DOHH2 (cell line): Measurements from ENCODE around the gene KLHDC9.

ENCODE experiments used
- CTCF ChIP-seq: fragments of 200-600 bp; sonication (generic); IDR thresholded peaks from one replicate; pipeline ENCODE4 v1.5.1; 2014; ENCODE audit warnings: antibody characterized with exemption, mild to moderate bottlenecking, low read depth, low read length; ENCODE audit not compliant: poor library complexity, severe bottlenecking
- EZH2phosphoT487 ChIP-seq: fragments of 200-600 bp; sonication (generic); IDR thresholded peaks from 2 replicates; pipeline ENCODE4 v1.6.1; 2017; ENCODE audit warnings: borderline replicate concordance, mild to moderate bottlenecking, antibody characterized with exemption, low read length, moderate library complexity, mixed read lengths

DNA sequence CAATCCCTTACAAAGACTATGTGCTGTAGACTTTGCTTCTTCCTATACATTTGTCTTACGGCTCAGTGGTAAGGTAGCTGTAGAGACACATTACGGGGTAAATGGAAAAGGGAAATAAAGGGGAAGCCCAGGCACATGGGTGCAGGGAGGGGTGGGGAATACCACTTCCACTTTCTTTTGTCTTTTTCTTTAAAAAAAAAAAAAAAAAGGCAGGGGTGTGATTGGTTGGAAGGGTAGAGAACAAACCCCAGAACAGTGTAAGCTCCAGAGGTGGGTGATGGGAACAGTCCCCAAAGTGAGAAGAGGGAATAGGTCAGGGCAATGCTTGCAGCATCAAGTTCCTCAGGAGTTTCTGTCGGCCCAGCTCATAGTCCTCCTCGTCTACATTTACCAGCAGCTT lies 23.7 kb downstream of the KLHDC9 start:
- TF ChIP-seq CTCF, result no peak
- TF ChIP-seq EZH2phosphoT487, result no peak
